H9 (cell line): Measurements from ENCODE around the gene AKT1S1. TPM values are rescaled to one million over a fixed set of nuclear protein-coding genes. Genes with fewer than 3 reads are reported as not detected.

Experiments
- DNase-seq: peaks from one replicate; pipeline ENCODE4 v3.0.0-alpha.2; 2017
- H2AFZ ChIP-seq: one replicate; pipeline ENCODE4 v1.6.1; 2013; ENCODE audit warnings: mild to moderate bottlenecking, low read length, control low read depth, moderate library complexity
- H2AK5ac ChIP-seq: 2 replicates; pipeline ENCODE4 v1.6.1; 2013; ENCODE audit warnings: low read length, control low read depth, mixed read lengths; ENCODE audit not compliant: insufficient read length
- H2BK120ac ChIP-seq: one replicate; pipeline ENCODE4 v1.6.1; 2013; ENCODE audit warnings: low read depth, mild to moderate bottlenecking, low read length, control low read depth, inconsistent platforms; ENCODE audit not compliant: poor library complexity, severe bottlenecking
- H2BK12ac ChIP-seq: 2 replicates; pipeline ENCODE4 v1.6.1; 2013; ENCODE audit warnings: low read length, control low read depth, mixed read lengths, low read depth; ENCODE audit not compliant: insufficient read length
- H2BK15ac ChIP-seq: 2 replicates; pipeline ENCODE4 v1.6.1; 2013; ENCODE audit warnings: low read depth, low read length, control low read depth
- H2BK20ac ChIP-seq: one replicate; pipeline ENCODE4 v1.6.1; 2013; ENCODE audit warnings: low read depth, mild to moderate bottlenecking, low read length, control low read depth, inconsistent platforms; ENCODE audit not compliant: poor library complexity, severe bottlenecking
- H2BK5ac ChIP-seq: 2 replicates; pipeline ENCODE4 v1.6.1; 2013; ENCODE audit warnings: low read length, control low read depth, mixed read lengths; ENCODE audit not compliant: insufficient read length
- H3K14ac ChIP-seq: 2 replicates; pipeline ENCODE4 v1.6.1; 2013; ENCODE audit warnings: low read length, control low read depth; ENCODE audit not compliant: insufficient read depth
- H3K18ac ChIP-seq: 2 replicates; pipeline ENCODE4 v1.6.1; 2013; ENCODE audit warnings: low read depth, mild to moderate bottlenecking, mixed read lengths, low read length, control low read depth; ENCODE audit not compliant: insufficient read length
- H3K23ac ChIP-seq: 2 replicates; pipeline ENCODE4 v1.6.1; 2013; ENCODE audit warnings: low read length, control low read depth, mixed read lengths, low read depth; ENCODE audit not compliant: insufficient read length
- H3K23me2 ChIP-seq: 2 replicates; pipeline ENCODE4 v1.6.1; 2013; ENCODE audit warnings: low read depth, mild to moderate bottlenecking, mixed read lengths, low read length, control low read depth; ENCODE audit not compliant: insufficient read length, poor library complexity, severe bottlenecking
- H3K27ac ChIP-seq: 2 replicates; pipeline ENCODE4 v1.5.1; 2013; ENCODE audit warnings: low read length, control low read depth, mixed read lengths, low read depth; ENCODE audit not compliant: insufficient read length
- H3K27me3 ChIP-seq: 2 replicates; pipeline ENCODE4 v1.6.1; 2013; ENCODE audit warnings: low read length, control low read depth, inconsistent platforms; ENCODE audit not compliant: insufficient read depth
- H3K4ac ChIP-seq: 2 replicates; pipeline ENCODE4 v1.6.1; 2013; ENCODE audit warnings: low read depth, mild to moderate bottlenecking, control low read depth, inconsistent platforms, low read length, moderate library complexity
- H3K4me1 ChIP-seq: 2 replicates; pipeline ENCODE4 v1.6.1; 2013; ENCODE audit warnings: low read length, control low read depth, inconsistent platforms; ENCODE audit not compliant: insufficient read depth
- H3K4me2 ChIP-seq: 2 replicates; pipeline ENCODE4 v1.6.1; 2013; ENCODE audit warnings: low read length, control low read depth, mixed read lengths; ENCODE audit not compliant: insufficient read length, insufficient read depth
- H3K56ac ChIP-seq: 2 replicates; pipeline ENCODE4 v1.6.1; 2013; ENCODE audit warnings: low read depth, mild to moderate bottlenecking, mixed read lengths, low read length, control low read depth; ENCODE audit not compliant: insufficient read length
- H3K79me1 ChIP-seq: 2 replicates; pipeline ENCODE4 v1.6.1; 2013; ENCODE audit warnings: low read depth, mild to moderate bottlenecking, moderate library complexity, low read length, control low read depth, inconsistent platforms; ENCODE audit not compliant: insufficient read depth, poor library complexity, severe bottlenecking
- H3K79me2 ChIP-seq: 2 replicates; pipeline ENCODE4 v1.6.1; 2013; ENCODE audit warnings: low read length, control low read depth, inconsistent platforms; ENCODE audit not compliant: insufficient read depth
- H3K9ac ChIP-seq: 2 replicates; pipeline ENCODE4 v1.6.1; 2013; ENCODE audit warnings: low read length, control low read depth, mixed read lengths; ENCODE audit not compliant: insufficient read length; ENCODE audit errors: extremely low read depth
- H3K9me3 ChIP-seq: one replicate; pipeline ENCODE4 v1.6.1; 2013; ENCODE audit warnings: low read depth, low read length, inconsistent platforms; ENCODE audit not compliant: control insufficient read depth
- H3T11ph ChIP-seq: one replicate; pipeline ENCODE4 v1.6.1; 2013; ENCODE audit warnings: mild to moderate bottlenecking, low read length, control low read depth, inconsistent platforms
- H4K20me1 ChIP-seq: one replicate; pipeline ENCODE4 v1.6.1; 2013; ENCODE audit not compliant: control insufficient read depth, insufficient read length, insufficient read depth
- H4K5ac ChIP-seq: 2 replicates; pipeline ENCODE4 v1.6.1; 2013; ENCODE audit warnings: low read depth, mild to moderate bottlenecking, mixed read lengths, low read length, control low read depth; ENCODE audit not compliant: insufficient read length
- H4K8ac ChIP-seq: replicated peaks from 2 replicates; pipeline ENCODE4 v1.6.1; 2013; ENCODE audit warnings: low read length, control low read depth, mixed read lengths, low read depth; ENCODE audit not compliant: insufficient read length
- H4K91ac ChIP-seq: 2 replicates; pipeline ENCODE4 v1.6.1; 2013; ENCODE audit warnings: low read depth, mild to moderate bottlenecking, moderate library complexity, mixed read lengths, low read length, control low read depth; ENCODE audit not compliant: insufficient read length
- H3K27ac Mint-ChIP-seq, 3 experiments: 2 replicates in 2 of 3; 3 replicates in 1 of 3; pipeline ENCODE4 v1.8.0; 2020 to 2021; ENCODE audit warnings: mixed read lengths in 3 of 3, mild to moderate bottlenecking in 1 of 3, moderate library complexity in 1 of 3
- H3K27me3 Mint-ChIP-seq: 2 replicates; pipeline ENCODE4 v1.8.0; 2021; ENCODE audit warnings: low read depth, mild to moderate bottlenecking, moderate library complexity, mixed read lengths
- H3K36me3 Mint-ChIP-seq, 3 experiments: 2 replicates in 2 of 3; 3 replicates in 1 of 3; pipeline ENCODE4 v1.8.0; 2020 to 2021; ENCODE audit warnings: low read depth in 3 of 3, mixed read lengths in 3 of 3; ENCODE audit not compliant: insufficient read depth in 1 of 3
- H3K4me1 Mint-ChIP-seq, 2 experiments: 2 replicates each; pipeline ENCODE4 v1.8.0; 2020; ENCODE audit warnings: mixed read lengths in 2 of 2
- H3K4me3 Mint-ChIP-seq, 2 experiments: 2 replicates in 1 of 2; 3 replicates in 1 of 2; pipeline ENCODE4 v1.8.0; 2020 to 2021; ENCODE audit warnings: mild to moderate bottlenecking in 2 of 2, mixed read lengths in 2 of 2, moderate library complexity in 1 of 2
- H3K9me3 Mint-ChIP-seq, 2 experiments: 2 replicates in 1 of 2; 3 replicates in 1 of 2; pipeline ENCODE4 v1.8.0; 2020; ENCODE audit warnings: mild to moderate bottlenecking in 2 of 2, mixed read lengths in 2 of 2, moderate library complexity in 1 of 2
- CTCF ChIP-seq: fragments of 200-600 bp; sonication (generic); conservative IDR thresholded peaks from 3 replicates; pipeline ENCODE4 v1.8.0; 2021; ENCODE audit warnings: antibody characterized with exemption, mild to moderate bottlenecking
- WGBS: extraction: QIAGEN DNeasy Blood & Tissue Kit; methylation state at CpG from one replicate; pipeline ENCODE4 v1.1.7; 2013; ENCODE audit warnings: missing lambda C conversion rate, low lambda C conversion rate, mixed read lengths; ENCODE audit not compliant: insufficient read length; ENCODE audit errors: extremely low coverage; 5-methylcytosine and 5-hydroxymethylcytosine counted together
- total RNA-seq: library from RNA; stranded (reverse); gene quantifications from 2 replicates; pipeline ENCODE4 v1.2.1, GENCODE V29; 2021

Gene AKT1S1
- total RNA-seq, 1 experiment from 2014 or later, result 43.5 TPM

- Histone ChIP-seq H3K23ac (no peak within 1 kb of the TSS), H2BK15ac (no peak within 1 kb of the TSS), H2AK5ac (no peak within 1 kb of the TSS), H4K91ac (no peak within 1 kb of the TSS), H3T11ph (no peak within 1 kb of the TSS), H3K79me1 (peaks cover 5% of the 10 kb centered on the region), H4K5ac (no peak within 1 kb of the TSS), H3K4me2 (peak within 1 kb of the TSS; percentile 93), H3K56ac (no peak within 1 kb of the TSS), H3K18ac (peak within 1 kb of the TSS; percentile 92), H4K8ac (no peak within 1 kb of the TSS), H2BK5ac (no peak within 1 kb of the TSS), H3K4me1 (peaks cover 2% of the 10 kb centered on the region; the same call in 1 of the 2 replicates), H3K27me3 (no peaks in the 10 kb centered on the region), H2BK20ac (no peak within 1 kb of the TSS), H3K14ac (peak within 1 kb of the TSS; percentile 90; the same call in 1 of the 2 replicates), H2BK120ac (no peak within 1 kb of the TSS), H2BK12ac (no peak within 1 kb of the TSS), H3K23me2 (peaks cover 15% of the 10 kb centered on the region), H3K9ac (peak within 1 kb of the TSS; percentile 91), H3K79me2 (no peaks in the 10 kb centered on the region; the same call in 1 of the 2 replicates), H3K27ac (peak within 1 kb of the TSS; percentile 40), H3K4ac (no peak within 1 kb of the TSS; the same call in 1 of the 2 replicates), H2AFZ (no peak within 1 kb of the TSS), H3K9me3 (no peaks in the 10 kb centered on the region), H4K20me1 (no peaks in the 10 kb centered on the region)
- Mint-ChIP-seq H3K4me3 (peak within 1 kb of the TSS; percentile 95 to 98; a peak in 4 of 5 replicates), H3K27ac (peak within 1 kb of the TSS; percentile 98 to 100 (median 99)), H3K27me3 (peaks cover 1% of the 10 kb centered on the region; the same call in 1 of the 2 replicates), H3K9me3 (peaks cover 0 to 4% of the 10 kb centered on the region in 2 experiments; a peak in 1 of 5 replicates), H3K36me3 (peaks cover 27 to 46% (median 30%) of the 10 kb centered on the region in 3 experiments), H3K4me1 (peaks cover 26 to 37% of the 10 kb centered on the region in 2 experiments)
- DNase-seq, result peak; percentile 94
- no peak for TF ChIP-seq CTCF
- WGBS, result no CpG with 5 or more reads among the region's 65 CpGs
Observed at GRCh38 chr19:49866933-49867782, 10.0 kb downstream of the AKT1S1 start, which contains the start of gene PNKP. TSS of gene PNKP (minus strand) at chr19:49867576. CDS start at chr19:49867204, 372 bp downstream.
